Small intestine (tissue), 7 donors: ENCODE results near the gene FEZF2. TPM values are rescaled to one million over a fixed set of nuclear protein-coding genes. Genes with fewer than 3 reads are reported as not detected.

Experiments
- DNase-seq, 2 donors: peaks; one replicate each; pipeline versions ENCODE4 v3.0.0 to v3.0.0-alpha.2; 2013
- FAIRE-seq: peaks from 2 replicates; lab custom pipeline; 2012; peaks lifted over from hg19 to GRCh38; lab: Jason Lieb, UNC
- H3K27ac ChIP-seq, 3 donors: one replicate each; pipeline ENCODE4 v1.5.1; 2013; ENCODE audit warnings: low read length in 2 of 3, mild to moderate bottlenecking in 2 of 3, control low read depth in 1 of 3, inconsistent platforms in 1 of 3, low read depth in 1 of 3, moderate library complexity in 1 of 3
- H3K27me3 ChIP-seq, 3 donors: one replicate each; pipeline ENCODE4 v1.6.1; 2013; ENCODE audit warnings: low read length in 3 of 3, inconsistent platforms in 1 of 3; ENCODE audit not compliant: control insufficient read depth in 3 of 3, insufficient read depth in 3 of 3
- H3K36me3 ChIP-seq, 3 donors: one replicate each; pipeline ENCODE4 v1.6.1; 2013; ENCODE audit warnings: low read length in 3 of 3, inconsistent platforms in 1 of 3, low read depth in 1 of 3, mild to moderate bottlenecking in 1 of 3, moderate library complexity in 1 of 3; ENCODE audit not compliant: control insufficient read depth in 3 of 3, insufficient read depth in 2 of 3
- H3K4me1 ChIP-seq, 3 donors: one replicate each; pipeline ENCODE4 v1.6.1; 2013; ENCODE audit warnings: low read length in 2 of 3, inconsistent platforms in 1 of 3, low read depth in 1 of 3, mild to moderate bottlenecking in 1 of 3, moderate library complexity in 1 of 3; ENCODE audit not compliant: control insufficient read depth in 3 of 3, insufficient read depth in 2 of 3
- H3K4me3 ChIP-seq, 3 donors: one replicate each; pipeline ENCODE4 v1.5.1; 2013; ENCODE audit warnings: low read length in 3 of 3, control low read depth in 1 of 3, inconsistent platforms in 1 of 3, low read depth in 1 of 3, mild to moderate bottlenecking in 1 of 3, moderate library complexity in 1 of 3
- H3K9me3 ChIP-seq, 2 donors: one replicate each; pipeline ENCODE4 v1.6.1; 2013; ENCODE audit warnings: low read depth in 1 of 2, low read length in 1 of 2; ENCODE audit not compliant: control insufficient read depth in 2 of 2, insufficient read depth in 1 of 2
- WGBS, 3 donors: extraction: QIAGEN DNeasy Blood & Tissue Kit; methylation state at CpG; one replicate each; pipeline ENCODE4 v1.1.7; 2013; 5-methylcytosine and 5-hydroxymethylcytosine counted together
- polyA plus RNA-seq, 4 donors: library from polyadenylated mRNA; stranded (reverse) in 3 of 4; unstranded in 1 of 4; fragments of 200-250 nt in 3 of 4; fragments of 120-200 nt in 1 of 4; gene quantifications; one replicate each; pipeline versions ENCODE4 v1.2.1 to v1.2.3, GENCODE V29; 2013
- donor health status: healthy with polysubstance abuse.
- donor health status: control.
- donor health status: control.
- donor health status: Bipolar disorder and iron deficiency.
- donor health status: healthy.

FEZF2 gene
- polyA plus RNA-seq, 4 donors = not detected

GRCh38 chr3:62404321-62404720, 31.0 kb upstream of the FEZF2 start:
- no peaks in the 10 kb centered on the region for H3K4me1 ChIP-seq
- H3K4me3 ChIP-seq = no peak overlapping the region
- H3K27ac ChIP-seq = no peak overlapping the region
- no peak for DNase-seq
- FAIRE-seq = no peak
- H3K27me3 ChIP-seq = no peaks in the 10 kb centered on the region
- 87 to 91% (median 88%) methylated on average over 8 of the region's 8 CpGs for WGBS, 3 donors
- no peaks in the 10 kb centered on the region for H3K9me3 ChIP-seq
- H3K36me3 ChIP-seq = no peaks in the 10 kb centered on the region

GRCh38 chr3:62403765-62404164, 30.4 kb upstream of the FEZF2 start:
- H3K4me3 ChIP-seq = no peak overlapping the region
- no peak overlapping the region for H3K27ac ChIP-seq
- no peaks in the 10 kb centered on the region for H3K27me3 ChIP-seq
- DNase-seq = no peak
- H3K4me1 ChIP-seq = no peaks in the 10 kb centered on the region
- H3K36me3 ChIP-seq = no peaks in the 10 kb centered on the region
- H3K9me3 ChIP-seq = no peaks in the 10 kb centered on the region
- no peak for FAIRE-seq
- WGBS, 3 donors = 84 to 93% (median 90%) methylated on average over 3 of the region's 3 CpGs

GRCh38 chr3:62392626-62393292, 19.4 kb upstream of the FEZF2 start:
- Histone ChIP-seq H3K4me1 (no peaks in the 10 kb centered on the region), H3K36me3 (no peaks in the 10 kb centered on the region), H3K27me3 (peaks cover 0 to 2% (median 0%) of the 10 kb centered on the region in 3 donors), H3K9me3 (no peaks in the 10 kb centered on the region), H3K4me3 (no peak overlapping the region), H3K27ac (no peak overlapping the region)
- FAIRE-seq = no peak
- no peak for DNase-seq
- WGBS, 3 donors = 40 to 68% (median 50%) methylated on average over 5 of the region's 5 CpGs

GRCh38 chr3:62387251-62387650, 13.9 kb upstream of the FEZF2 start:
- FAIRE-seq (no peak), DNase-seq (no peak)
- no peak overlapping the region for H3K4me3 ChIP-seq
- WGBS, 3 donors = 64 to 82% (median 79%) methylated on average over 3 of the region's 3 CpGs
- H3K27me3 ChIP-seq = peaks cover 0 to 5% (median 0%) of the 10 kb centered on the region in 3 donors
- no peaks in the 10 kb centered on the region for H3K9me3 ChIP-seq
- H3K4me1 ChIP-seq = no peaks in the 10 kb centered on the region
- H3K36me3 ChIP-seq = no peaks in the 10 kb centered on the region
- no peak overlapping the region for H3K27ac ChIP-seq

GRCh38 chr3:62379321-62379798, 6.0 kb upstream of the FEZF2 start:
- WGBS, 3 donors = 4 to 9% (median 5%) methylated on average over 21 of the region's 21 CpGs
- H3K27me3 ChIP-seq = peaks cover 12 to 75% (median 47%) of the 10 kb centered on the region in 3 donors
- no peak for FAIRE-seq
- no peaks in the 10 kb centered on the region for H3K4me1 ChIP-seq
- no peak overlapping the region for H3K27ac ChIP-seq
- H3K36me3 ChIP-seq = no peaks in the 10 kb centered on the region
- no peak overlapping the region for H3K4me3 ChIP-seq
- H3K9me3 ChIP-seq = no peaks in the 10 kb centered on the region
- no peak for DNase-seq

GRCh38 chr3:62378921-62379320, 5.6 kb upstream of the FEZF2 start:
- no peak overlapping the region for H3K4me3 ChIP-seq
- no peaks in the 10 kb centered on the region for H3K4me1 ChIP-seq
- no peaks in the 10 kb centered on the region for H3K36me3 ChIP-seq
- 6 to 9% (median 9%) methylated on average over 14 of the region's 14 CpGs for WGBS, 3 donors
- H3K27ac ChIP-seq = no peak overlapping the region
- peaks cover 12 to 79% (median 51%) of the 10 kb centered on the region in 3 donors for H3K27me3 ChIP-seq
- FAIRE-seq (no peak), DNase-seq (no peak)
- no peaks in the 10 kb centered on the region for H3K9me3 ChIP-seq

GRCh38 chr3:62378311-62378789, 5.0 kb upstream of the FEZF2 start:
- H3K4me1 ChIP-seq = no peaks in the 10 kb centered on the region
- no peak overlapping the region for H3K4me3 ChIP-seq
- no peaks in the 10 kb centered on the region for H3K9me3 ChIP-seq
- 6 to 13% (median 10%) methylated on average over 29 of the region's 29 CpGs for WGBS, 3 donors
- FAIRE-seq (no peak), DNase-seq (no peak)
- peaks cover 12 to 85% (median 53%) of the 10 kb centered on the region in 3 donors for H3K27me3 ChIP-seq
- no peak overlapping the region for H3K27ac ChIP-seq
- H3K36me3 ChIP-seq = no peaks in the 10 kb centered on the region

GRCh38 chr3:62376906-62377877, 3.8 kb upstream of the FEZF2 start:
- Histone ChIP-seq H3K9me3 (no peaks in the 10 kb centered on the region), H3K27me3 (peaks cover 17 to 95% (median 62%) of the 10 kb centered on the region in 3 donors), H3K27ac (no peak overlapping the region), H3K36me3 (no peaks in the 10 kb centered on the region), H3K4me3 (no peak overlapping the region), H3K4me1 (no peaks in the 10 kb centered on the region)
- 17 to 33% (median 30%) methylated on average over 61 to 65 of the region's 65 CpGs for WGBS, 3 donors
- DNase-seq (no peak), FAIRE-seq (no peak)
